Mesenchymal stem cell (in vitro differentiated cells and primary cell): ENCODE measurements around the gene YAP1.

Experiments used
- DNase-seq: peaks from one replicate; pipeline ENCODE4 v3.0.0-alpha.2; 2013
- H2AFZ ChIP-seq: one replicate; pipeline ENCODE4 v1.6.1; 2013; ENCODE audit warnings: low read depth, mild to moderate bottlenecking, control low read depth, inconsistent platforms, low read length, moderate library complexity
- H2AK5ac ChIP-seq: 2 replicates; pipeline ENCODE4 v1.6.1; 2013; ENCODE audit warnings: low read length, moderate library complexity, mild to moderate bottlenecking, inconsistent platforms; ENCODE audit not compliant: severe bottlenecking
- H2BK120ac ChIP-seq: one replicate; pipeline ENCODE4 v1.6.1; 2013; ENCODE audit warnings: low read depth, mild to moderate bottlenecking, inconsistent platforms, low read length, moderate library complexity
- H2BK12ac ChIP-seq, 2 experiments: one replicate each; pipeline ENCODE4 v1.6.1; 2013; ENCODE audit warnings: inconsistent platforms in 2 of 2, low read length in 2 of 2, mild to moderate bottlenecking in 2 of 2, moderate library complexity in 2 of 2, control low read depth in 1 of 2
- H2BK15ac ChIP-seq: one replicate; pipeline ENCODE4 v1.6.1; 2013; ENCODE audit warnings: mild to moderate bottlenecking, low read depth, inconsistent platforms; ENCODE audit not compliant: poor library complexity, severe bottlenecking
- H2BK5ac ChIP-seq: 2 replicates; pipeline ENCODE4 v1.6.1; 2013; ENCODE audit warnings: low read depth, mild to moderate bottlenecking, low read length, control low read depth, inconsistent platforms; ENCODE audit not compliant: poor library complexity, severe bottlenecking
- H3K14ac ChIP-seq, 2 experiments: one replicate each; pipeline ENCODE4 v1.6.1; 2013; ENCODE audit warnings: inconsistent platforms in 2 of 2, low read length in 2 of 2, control low read depth in 1 of 2, mild to moderate bottlenecking in 1 of 2, moderate library complexity in 1 of 2
- H3K18ac ChIP-seq, 2 experiments: one replicate each; pipeline ENCODE4 v1.6.1; 2013; ENCODE audit warnings: inconsistent platforms in 2 of 2, low read length in 2 of 2, control low read depth in 1 of 2, low read depth in 1 of 2, mild to moderate bottlenecking in 1 of 2
- H3K23ac ChIP-seq, 2 experiments: one replicate each; pipeline ENCODE4 v1.6.1; 2013; ENCODE audit warnings: inconsistent platforms in 2 of 2, low read length in 2 of 2, mild to moderate bottlenecking in 2 of 2, moderate library complexity in 2 of 2, control low read depth in 1 of 2
- H3K27ac ChIP-seq: 2 replicates; pipeline ENCODE4 v1.5.1; 2013; ENCODE audit warnings: mild to moderate bottlenecking, moderate library complexity, low read length, control low read depth, inconsistent platforms; ENCODE audit not compliant: poor library complexity, severe bottlenecking
- H3K27me3 ChIP-seq, 2 experiments: 2 replicates each; pipeline versions ENCODE4 v1.6.1 to v1.7.0; 2013; ENCODE audit warnings: low read length in 2 of 2, mild to moderate bottlenecking in 2 of 2, moderate library complexity in 2 of 2, control low read depth in 1 of 2, inconsistent platforms in 1 of 2; ENCODE audit not compliant: control insufficient read depth in 1 of 2, insufficient read depth in 1 of 2
- H3K36me3 ChIP-seq, 2 experiments: 2 replicates each; pipeline versions ENCODE4 v1.6.1 to v1.7.0; 2013; ENCODE audit warnings: low read length in 2 of 2, control low read depth in 1 of 2, inconsistent platforms in 1 of 2, low read depth in 1 of 2, mild to moderate bottlenecking in 1 of 2; ENCODE audit not compliant: insufficient read depth in 2 of 2, control insufficient read depth in 1 of 2
- H3K4ac ChIP-seq, 2 experiments: one replicate each; pipeline ENCODE4 v1.6.1; 2013; ENCODE audit warnings: inconsistent platforms in 2 of 2, low read length in 2 of 2, mild to moderate bottlenecking in 2 of 2, moderate library complexity in 2 of 2, control low read depth in 1 of 2, low read depth in 1 of 2
- H3K4me1 ChIP-seq: 2 replicates; pipeline ENCODE4 v1.6.1; 2013; ENCODE audit warnings: low read depth, low read length, control low read depth; ENCODE audit not compliant: control insufficient read depth, insufficient read depth
- H3K4me2 ChIP-seq: 2 replicates; pipeline ENCODE4 v1.6.1; 2013; ENCODE audit warnings: low read length, mild to moderate bottlenecking, inconsistent platforms; ENCODE audit not compliant: poor library complexity, severe bottlenecking
- H3K4me3 ChIP-seq, 2 experiments: 2 replicates each; pipeline versions ENCODE4 v1.5.1 to v1.7.0; 2013; ENCODE audit warnings: low read length in 2 of 2, mild to moderate bottlenecking in 2 of 2, control low read depth in 1 of 2, low read depth in 1 of 2; ENCODE audit not compliant: insufficient read depth in 1 of 2
- H3K79me1 ChIP-seq: replicated peaks from 2 replicates; pipeline ENCODE4 v1.6.1; 2013; ENCODE audit warnings: mild to moderate bottlenecking, control low read depth, low read length, inconsistent platforms; ENCODE audit not compliant: poor library complexity, severe bottlenecking
- H3K9ac ChIP-seq: 2 replicates; pipeline ENCODE4 v1.7.0; 2013; ENCODE audit warnings: mild to moderate bottlenecking, low read length, moderate library complexity
- H3K9me3 ChIP-seq: 2 replicates; pipeline ENCODE4 v1.7.0; 2013; ENCODE audit warnings: mild to moderate bottlenecking, low read length; ENCODE audit not compliant: control insufficient read depth
- H4K8ac ChIP-seq: one replicate; pipeline ENCODE4 v1.6.1; 2013; ENCODE audit warnings: inconsistent platforms, mild to moderate bottlenecking, low read length, moderate library complexity
- H4K91ac ChIP-seq: one replicate; pipeline ENCODE4 v1.6.1; 2013; ENCODE audit warnings: mild to moderate bottlenecking, low read length, inconsistent platforms
- WGBS: methylation state at CpG from one replicate; pipeline ENCODE4 v1.1.7; 2013; ENCODE audit warnings: mixed read lengths; 5-methylcytosine and 5-hydroxymethylcytosine counted together

The YAP1 gene

DNA sequence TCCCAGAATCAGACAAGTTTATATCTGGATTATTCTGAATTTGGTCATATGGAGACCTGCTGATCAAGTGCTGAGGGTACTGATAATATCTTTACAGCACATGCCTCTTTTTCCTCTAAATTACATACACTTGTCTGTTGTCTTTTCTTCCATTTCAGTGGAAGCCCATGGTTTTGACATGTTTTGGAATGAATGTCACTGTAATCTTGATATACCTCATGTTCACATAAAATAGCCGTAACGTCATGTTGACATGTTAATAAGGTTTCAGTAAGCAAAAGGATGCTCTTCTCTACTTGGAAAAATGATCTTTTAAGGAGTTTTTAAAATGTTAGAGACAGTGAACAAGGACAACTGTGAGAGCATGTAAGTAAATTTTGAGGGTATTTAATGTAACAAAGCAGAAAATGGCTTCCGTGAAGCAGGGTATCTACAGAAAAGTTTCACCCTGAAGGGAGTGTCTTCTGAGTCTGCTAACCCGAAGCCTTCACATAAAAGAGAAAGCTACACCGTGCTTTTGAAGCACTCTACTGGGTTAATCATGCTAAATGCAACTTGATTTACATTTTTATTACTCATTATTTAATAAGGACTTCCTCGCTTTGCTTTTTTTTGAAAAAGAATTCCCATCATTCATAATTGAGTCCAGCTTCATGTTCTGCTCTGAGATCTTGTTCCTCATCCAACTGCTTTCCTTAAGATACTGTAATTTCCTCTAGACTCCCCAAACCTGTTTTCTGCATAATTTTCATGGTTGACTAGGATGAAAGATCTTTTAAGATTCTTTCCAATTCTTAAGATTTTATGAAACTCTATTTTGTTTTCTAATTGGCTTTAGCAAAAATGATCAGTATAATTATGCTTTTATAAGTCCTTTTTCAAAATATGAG lies 56.2 kb downstream of the YAP1 start:
- Histone ChIP-seq H3K18ac (no peak overlapping the region), H3K23ac (no peak overlapping the region), H4K8ac (no peak overlapping the region), H2BK12ac (no peak overlapping the region), H3K9ac (no peak overlapping the region), H2BK120ac (no peak overlapping the region), H3K27ac (no peak overlapping the region), H3K36me3 (peaks cover 10 to 41% of the 10 kb centered on the region in 2 experiments), H3K9me3 (no peaks in the 10 kb centered on the region), H2BK5ac (no peak overlapping the region), H2AK5ac (no peak overlapping the region), H3K4ac (no peak overlapping the region), H4K91ac (no peak overlapping the region), H3K27me3 (no peaks in the 10 kb centered on the region), H3K79me1 (peaks cover 6% of the 10 kb centered on the region), H2AFZ (no peak overlapping the region), H2BK15ac (no peak overlapping the region), H3K4me3 (no peak overlapping the region), H3K14ac (no peak overlapping the region), H3K4me1 (peaks cover 2% of the 10 kb centered on the region), H3K4me2 (no peak overlapping the region)
- no peak for DNase-seq
- 98% methylated on average over 6 of the region's 6 CpGs for WGBS

DNA sequence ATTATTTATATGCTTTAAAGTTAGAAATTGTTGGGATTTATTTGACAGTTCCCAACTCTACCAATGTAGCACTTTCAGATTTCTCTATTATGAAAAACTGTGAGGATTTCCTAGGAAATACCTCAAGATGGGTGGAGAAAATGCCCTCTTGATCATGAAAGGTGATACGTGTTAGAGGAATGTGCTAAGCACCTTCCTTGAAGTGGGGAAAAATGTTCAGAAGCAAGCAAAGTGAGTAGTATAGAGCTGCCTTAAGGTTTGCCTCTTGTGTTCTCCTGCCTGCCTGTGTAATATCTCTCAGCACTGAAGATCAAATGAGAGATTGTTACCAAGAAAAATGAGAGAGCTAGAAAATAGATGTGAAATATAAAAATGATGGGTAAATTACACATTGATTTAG lies 58.2 kb downstream of the YAP1 start:
- Histone ChIP-seq H3K79me1 (peaks cover 6% of the 10 kb centered on the region), H3K4ac (no peak overlapping the region), H3K27me3 (no peaks in the 10 kb centered on the region), H3K18ac (no peak overlapping the region), H2BK15ac (no peak overlapping the region), H2BK5ac (no peak overlapping the region), H3K9me3 (no peaks in the 10 kb centered on the region), H3K27ac (no peak overlapping the region), H3K4me3 (no peak overlapping the region), H3K23ac (no peak overlapping the region), H3K9ac (no peak overlapping the region), H3K36me3 (peaks cover 7 to 29% of the 10 kb centered on the region in 2 experiments), H4K8ac (no peak overlapping the region), H3K4me1 (peaks cover 3% of the 10 kb centered on the region), H2AFZ (no peak overlapping the region), H2AK5ac (no peak overlapping the region), H3K4me2 (no peak overlapping the region), H2BK120ac (no peak overlapping the region), H4K91ac (no peak overlapping the region), H3K14ac (no peak overlapping the region), H2BK12ac (no peak overlapping the region)
- no peak for DNase-seq
- 39% methylated on average over 1 of the region's 1 CpG for WGBS

DNA sequence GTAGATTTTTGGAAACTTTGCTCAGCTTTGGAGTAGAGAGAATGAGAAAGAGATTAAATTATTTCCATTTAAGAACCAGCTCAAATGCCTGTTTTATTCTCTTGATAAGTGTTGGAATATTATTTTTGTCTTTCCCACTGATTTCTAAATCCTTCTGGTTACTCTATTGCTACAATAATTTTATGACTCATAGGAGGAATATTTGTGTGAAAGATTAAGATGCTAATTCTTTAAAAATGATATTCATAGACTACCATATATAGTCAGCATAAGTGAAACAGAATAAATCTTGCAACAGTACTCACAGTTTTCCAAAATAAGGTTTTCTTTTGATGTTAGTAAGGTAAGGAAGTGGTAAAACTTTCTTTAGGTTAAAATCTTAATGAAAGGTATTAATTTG lies 60.9 kb downstream of the YAP1 start:
- H2AFZ ChIP-seq: no peak overlapping the region
- H3K18ac ChIP-seq: no peak overlapping the region
- no peak overlapping the region for H3K4me2 ChIP-seq
- H4K91ac ChIP-seq: no peak overlapping the region
- no peak overlapping the region for H4K8ac ChIP-seq
- no peak overlapping the region for H2BK5ac ChIP-seq
- DNase-seq: peak; percentile 57
- no peak overlapping the region for H2BK120ac ChIP-seq
- no peak overlapping the region for H3K23ac ChIP-seq
- no peak overlapping the region for H2BK12ac ChIP-seq
- H3K4me1 ChIP-seq: peaks cover 3% of the 10 kb centered on the region
- H3K9ac ChIP-seq: peak overlapping the region; percentile 90
- no peaks in the 10 kb centered on the region for H3K27me3 ChIP-seq
- no peaks in the 10 kb centered on the region for H3K9me3 ChIP-seq
- H3K4me3 ChIP-seq: peak overlapping the region in 1 of 2 experiments; percentile 59
- H2AK5ac ChIP-seq: no peak overlapping the region
- H3K4ac ChIP-seq: no peak overlapping the region
- no peak overlapping the region for H2BK15ac ChIP-seq
- peaks cover 9% of the 10 kb centered on the region for H3K79me1 ChIP-seq
- H3K36me3 ChIP-seq: peaks cover 4 to 24% of the 10 kb centered on the region in 2 experiments
- peak overlapping the region; percentile 53 for H3K27ac ChIP-seq
- H3K14ac ChIP-seq: no peak overlapping the region

DNA sequence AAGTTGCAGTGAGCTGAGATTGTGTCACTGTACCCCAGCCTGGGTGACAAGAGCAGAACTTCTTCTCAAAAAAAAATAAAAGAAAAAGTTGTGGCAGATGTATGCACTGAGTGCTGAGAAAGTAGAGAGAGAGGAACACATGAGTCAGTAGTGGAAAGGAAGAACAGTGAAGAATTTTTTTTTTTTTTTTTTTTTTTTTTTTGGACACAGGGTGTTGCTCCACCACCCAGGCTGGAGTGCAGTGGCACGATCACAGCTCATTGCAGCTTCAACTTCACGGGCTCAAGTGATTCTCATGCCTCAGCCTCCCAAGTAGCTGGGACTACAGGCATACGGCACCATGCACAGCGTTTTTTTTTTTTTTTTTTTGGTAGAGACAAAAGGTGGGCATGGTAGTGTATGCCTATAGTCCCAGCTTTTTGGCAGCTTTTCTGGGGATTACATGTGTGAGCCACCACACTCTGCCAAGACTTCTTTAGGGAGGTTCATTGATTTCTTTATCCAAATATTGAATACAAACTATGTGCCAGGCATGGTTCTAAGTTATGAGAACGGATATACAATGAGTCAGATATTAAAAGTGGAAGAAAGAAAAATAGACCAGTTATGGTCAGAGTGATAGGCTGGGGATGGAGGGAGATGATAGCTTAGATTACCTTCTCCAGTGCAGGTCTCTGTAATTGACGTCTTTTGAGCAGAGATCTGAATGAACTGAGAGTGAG lies 62.0 kb downstream of the YAP1 start:
- peaks cover 4 to 19% of the 10 kb centered on the region in 2 experiments for H3K36me3 ChIP-seq
- H3K18ac ChIP-seq: peak overlapping the region; percentile 3 to 54
- no peak overlapping the region for H3K23ac ChIP-seq
- H3K9me3 ChIP-seq: no peaks in the 10 kb centered on the region
- no peak overlapping the region for H2BK5ac ChIP-seq
- H4K91ac ChIP-seq: peak overlapping the region; percentile 56
- no peak overlapping the region for H3K4me2 ChIP-seq
- H2BK15ac ChIP-seq: no peak overlapping the region
- H3K79me1 ChIP-seq: peaks cover 8% of the 10 kb centered on the region
- H3K27ac ChIP-seq: peak overlapping the region; percentile 53
- H3K9ac ChIP-seq: peak overlapping the region; percentile 90
- peak overlapping the region; percentile 75 for H4K8ac ChIP-seq
- peak; percentile 83 for DNase-seq
- H2AK5ac ChIP-seq: no peak overlapping the region
- no peak overlapping the region for H2BK12ac ChIP-seq
- H3K4me1 ChIP-seq: peaks cover 3% of the 10 kb centered on the region
- H2AFZ ChIP-seq: no peak overlapping the region
- WGBS: 65% methylated on average over 2 of the region's 6 CpGs
- H3K14ac ChIP-seq: no peak overlapping the region
- peak overlapping the region in 1 of 2 experiments; percentile 59 for H3K4me3 ChIP-seq
- H3K27me3 ChIP-seq: no peaks in the 10 kb centered on the region
- no peak overlapping the region for H2BK120ac ChIP-seq
- peak overlapping the region in 1 of 2 experiments; percentile 37 for H3K4ac ChIP-seq
